ENCODE measurements around the gene TEKT3. TPM values are rescaled to one million over a fixed set of nuclear protein-coding genes. Genes with fewer than 3 reads are reported as not detected.

TEKT3 gene
- total RNA-seq, 1 experiment from 2014 or later, result not detected

GRCh38 chr17:15361592-15361991 is 20.2 kb upstream of the TEKT3 start:
- no peak for DNase-seq
- H3K4me3 ChIP-seq, result no peak overlapping the region
- H3K36me3 ChIP-seq, result no peaks in the 10 kb centered on the region
- H3K9me3 ChIP-seq, result no peaks in the 10 kb centered on the region
- H3K27me3 ChIP-seq, result no peaks in the 10 kb centered on the region

GRCh38 chr17:15361151-15361550 is 19.8 kb upstream of the TEKT3 start:
- no peak for DNase-seq
- Histone ChIP-seq H3K4me3 (no peak overlapping the region), H3K36me3 (no peaks in the 10 kb centered on the region), H3K27me3 (no peaks in the 10 kb centered on the region), H3K9me3 (no peaks in the 10 kb centered on the region)

DNA sequence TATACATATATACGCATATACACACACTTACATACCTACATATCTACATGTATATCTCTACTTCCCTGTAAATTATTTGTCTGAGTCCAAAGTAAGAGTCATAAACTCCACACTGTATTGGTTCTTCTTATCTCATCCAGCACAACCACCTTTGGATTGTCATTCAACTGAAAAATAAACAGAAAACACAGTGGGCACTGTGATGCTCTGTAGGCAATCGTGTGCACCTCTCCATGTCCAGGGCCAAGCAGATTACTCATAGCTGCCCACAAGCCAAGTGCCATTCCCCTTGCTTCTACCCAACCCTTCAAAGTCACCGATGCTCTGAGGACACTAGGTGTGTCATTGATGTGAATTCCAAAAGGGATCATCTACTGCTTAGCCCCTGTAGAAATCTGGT is 12.9 kb upstream of the TEKT3 start:
- Histone ChIP-seq H3K9me3 (no peaks in the 10 kb centered on the region), H3K27me3 (no peaks in the 10 kb centered on the region), H3K4me3 (no peak overlapping the region), H3K36me3 (no peaks in the 10 kb centered on the region)
- no peak for DNase-seq

DNA sequence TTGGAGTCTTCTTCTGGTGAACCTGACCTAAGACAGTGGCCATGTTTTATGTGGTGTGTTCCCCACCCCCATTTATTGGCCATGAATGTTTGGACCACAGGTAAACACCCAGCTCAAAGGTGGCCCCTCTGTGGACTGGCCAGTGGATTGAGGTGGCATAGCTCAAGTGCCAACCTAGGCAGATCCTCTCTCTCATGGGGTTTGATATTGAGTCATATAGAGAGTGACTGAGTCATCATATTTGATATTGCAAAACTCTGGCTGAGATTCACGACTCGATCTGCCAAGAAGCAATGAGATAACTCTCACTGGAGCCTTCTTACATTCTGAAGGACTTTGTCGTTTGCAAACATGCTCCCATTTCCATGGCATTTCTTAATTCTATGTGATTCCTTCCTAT is 10.5 kb upstream of the TEKT3 start:
- no peaks in the 10 kb centered on the region for H3K36me3 ChIP-seq

GRCh38 chr17:15351478-15351840 is 10.1 kb upstream of the TEKT3 start:
- no peaks in the 10 kb centered on the region for H3K9me3 ChIP-seq
- no peak overlapping the region for H3K4me3 ChIP-seq
- no peaks in the 10 kb centered on the region for H3K27me3 ChIP-seq
- no peaks in the 10 kb centered on the region for H3K36me3 ChIP-seq
- DNase-seq, result no peak

More for the DNA sequence above, 10.5 kb upstream of the TEKT3 start:
- DNase-seq, result peak; percentile 46
- Histone ChIP-seq H3K27me3 (no peaks in the 10 kb centered on the region), H3K4me3 (no peak overlapping the region), H3K9me3 (no peaks in the 10 kb centered on the region)

DNA sequence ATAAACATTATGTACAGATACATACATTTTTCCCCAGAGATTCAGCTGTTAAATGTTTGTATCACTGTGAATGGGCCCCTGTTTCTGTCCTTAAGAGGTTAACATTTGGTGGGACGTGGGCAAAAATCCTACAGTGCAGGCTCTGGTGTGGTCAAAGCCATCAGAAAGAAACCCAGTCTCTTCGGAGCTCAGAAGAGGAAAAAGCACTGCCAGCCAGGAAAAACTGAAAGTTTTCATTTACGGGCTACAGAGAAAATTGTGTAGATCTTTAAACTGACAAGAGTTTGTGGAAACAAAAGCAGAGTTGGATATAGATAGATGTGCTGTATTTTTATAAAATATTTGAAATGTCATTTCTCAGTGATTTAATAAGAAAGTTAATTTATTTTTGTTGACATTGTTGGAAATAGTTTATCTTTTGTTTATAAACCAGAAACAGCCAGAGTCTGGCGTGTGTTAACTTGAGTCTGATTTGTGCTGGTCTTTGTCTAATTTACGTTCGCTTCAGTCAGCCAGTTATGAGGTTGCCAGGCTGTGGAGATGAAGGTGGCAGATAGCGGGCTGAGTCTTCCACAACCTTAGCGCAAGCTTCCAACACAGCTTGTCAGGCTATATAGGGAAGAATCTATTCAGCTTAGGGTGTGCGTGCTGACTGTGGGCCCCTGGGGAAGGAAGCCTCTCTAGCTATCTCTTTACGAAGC is 9.5 kb upstream of the TEKT3 start:
- peak; percentile 4 for DNase-seq
- no peaks in the 10 kb centered on the region for H3K9me3 ChIP-seq

DNA sequence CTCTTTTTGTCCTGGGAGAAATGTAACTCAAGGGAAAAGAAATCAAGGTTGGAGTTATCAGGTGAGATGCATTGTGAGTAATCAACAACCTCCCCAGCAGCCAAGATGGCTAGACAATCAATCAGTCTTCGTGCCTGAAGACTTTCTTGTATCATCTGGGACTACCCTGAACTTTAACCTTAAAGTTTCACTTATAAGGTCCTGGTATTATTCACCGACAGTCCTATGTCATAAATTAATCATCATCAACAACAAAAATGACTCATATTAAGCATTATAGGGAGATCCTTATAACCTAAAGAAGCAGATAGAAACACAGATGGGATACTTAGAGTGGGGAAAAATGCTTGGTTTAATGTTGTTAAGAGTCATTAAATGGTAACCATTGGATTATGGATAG is 7.7 kb upstream of the TEKT3 start:
- no peak overlapping the region for H3K4me3 ChIP-seq
- no peak for DNase-seq

More for the DNA sequence above, 9.5 kb upstream of the TEKT3 start:
- Histone ChIP-seq H3K27me3 (no peaks in the 10 kb centered on the region), H3K36me3 (no peaks in the 10 kb centered on the region), H3K4me3 (no peak overlapping the region)

GRCh38 chr17:15348021-15348420 is 6.6 kb upstream of the TEKT3 start:
- Histone ChIP-seq H3K27me3 (no peaks in the 10 kb centered on the region), H3K36me3 (no peaks in the 10 kb centered on the region), H3K9me3 (no peaks in the 10 kb centered on the region), H3K4me3 (no peak overlapping the region)
- DNase-seq, result peak; percentile 37

More for the DNA sequence above, 7.7 kb upstream of the TEKT3 start:
- H3K36me3 ChIP-seq, result no peaks in the 10 kb centered on the region
- no peaks in the 10 kb centered on the region for H3K9me3 ChIP-seq
- H3K27me3 ChIP-seq, result no peaks in the 10 kb centered on the region

DNA sequence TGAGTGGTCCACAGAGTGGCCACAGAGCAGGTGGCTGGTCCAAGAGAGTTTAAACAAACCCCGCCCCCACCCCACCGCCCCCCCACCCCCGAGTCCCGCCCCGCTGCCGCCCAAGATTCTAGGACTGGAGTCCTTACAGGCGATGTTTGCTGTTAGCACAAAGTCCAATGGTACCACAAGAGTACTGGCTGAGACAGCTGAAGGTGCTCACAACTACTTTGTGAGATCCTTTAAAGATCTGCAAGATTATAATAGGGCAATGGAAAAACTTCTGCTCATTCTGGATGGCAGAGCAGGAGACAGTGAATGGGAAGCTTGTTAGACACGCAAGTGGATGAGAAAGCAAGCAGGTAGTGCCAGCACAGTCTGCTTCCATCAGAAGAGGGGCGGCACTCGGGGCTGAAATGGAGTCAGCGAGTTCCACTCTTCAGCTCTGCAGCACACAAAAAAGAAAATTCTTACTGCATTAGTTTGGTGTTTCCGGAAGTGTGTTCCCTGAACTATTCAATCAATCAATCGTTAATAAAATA is 4.7 kb upstream of the TEKT3 start:
- Histone ChIP-seq H3K9me3 (no peaks in the 10 kb centered on the region), H3K27me3 (no peaks in the 10 kb centered on the region)
- DNase-seq, result no peak

GRCh38 chr17:15343749-15344148 is 2.4 kb upstream of the TEKT3 start:
- no peak for DNase-seq
- no peak overlapping the region for H3K4me3 ChIP-seq
- no peaks in the 10 kb centered on the region; the same call in 1 of the 2 replicates for H3K27me3 ChIP-seq
- no peaks in the 10 kb centered on the region for H3K9me3 ChIP-seq
- no peaks in the 10 kb centered on the region for H3K36me3 ChIP-seq

More for the DNA sequence above, 4.7 kb upstream of the TEKT3 start:
- Histone ChIP-seq H3K36me3 (no peaks in the 10 kb centered on the region), H3K4me3 (no peak overlapping the region)

- Histone ChIP-seq H3K4me3 (no peak overlapping the region), H3K36me3 (no peaks in the 10 kb centered on the region), H3K9me3 (no peaks in the 10 kb centered on the region), H3K27me3 (no peaks in the 10 kb centered on the region; the same call in 1 of the 2 replicates)
- peak; percentile 23 for DNase-seq
These were observed 1.1 kb upstream of the TEKT3 start for GRCh38 chr17:15342460-15342859.

- Histone ChIP-seq H3K36me3 (no peaks in the 10 kb centered on the region), H3K4me3 (no peak overlapping the region; the same call in 1 of the 2 replicates), H3K9me3 (no peaks in the 10 kb centered on the region), H3K27me3 (no peaks in the 10 kb centered on the region; the same call in 1 of the 2 replicates)
- DNase-seq, result no peak
These were observed 569 bp upstream of the TEKT3 start for GRCh38 chr17:15341966-15342365.

DNA sequence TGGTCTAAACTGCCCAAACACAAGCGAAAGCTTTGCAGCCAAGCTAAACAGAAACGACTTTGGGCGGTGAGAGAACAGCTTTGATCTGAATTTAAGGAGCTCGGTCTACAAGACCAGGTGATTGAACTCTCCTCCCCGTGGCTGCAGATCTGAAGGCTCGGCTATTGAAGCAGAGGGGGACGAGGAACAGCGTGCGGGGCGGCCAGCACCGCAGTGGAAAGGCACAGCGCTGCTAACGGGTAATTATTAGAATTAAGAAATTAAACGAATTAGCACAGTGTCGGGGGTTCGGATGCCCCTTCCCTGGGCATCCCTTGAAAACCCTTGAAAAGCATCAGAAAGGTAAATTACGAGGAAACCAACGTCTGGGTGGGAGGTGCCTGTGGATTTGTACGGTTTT is 431 bp downstream of the TEKT3 start:
- peak overlapping the region; percentile 25 for H3K4me3 ChIP-seq
- H3K9me3 ChIP-seq, result no peaks in the 10 kb centered on the region
- no peaks in the 10 kb centered on the region for H3K36me3 ChIP-seq
- DNase-seq, result no peak
- no peaks in the 10 kb centered on the region; the same call in 1 of the 2 replicates for H3K27me3 ChIP-seq

- Histone ChIP-seq H3K27me3 (no peaks in the 10 kb centered on the region), H3K9me3 (no peaks in the 10 kb centered on the region), H3K36me3 (no peaks in the 10 kb centered on the region), H3K4me3 (no peak overlapping the region)
- DNase-seq, result no peak
These were observed 6.0 kb downstream of the TEKT3 start for GRCh38 chr17:15335446-15335845.

DNA sequence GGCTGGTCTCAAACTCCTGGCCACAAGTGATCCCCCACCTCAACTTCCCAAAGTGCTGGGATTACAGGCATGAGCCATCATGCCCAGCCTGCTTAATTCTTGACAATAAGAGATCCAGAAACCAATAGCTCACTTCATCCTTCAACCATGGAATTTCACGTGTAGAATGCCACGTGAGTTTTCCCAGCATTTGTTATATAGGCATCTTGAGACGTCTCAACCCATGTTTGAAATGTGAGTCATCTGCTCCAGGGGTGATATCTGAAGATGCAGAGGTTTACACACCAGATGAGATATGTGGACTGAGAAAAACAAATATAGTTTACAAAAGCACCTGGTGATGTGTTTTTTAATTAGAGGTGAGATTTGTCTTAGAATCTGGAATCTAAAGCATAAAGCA is 7.1 kb downstream of the TEKT3 start:
- Histone ChIP-seq H3K9me3 (no peaks in the 10 kb centered on the region), H3K4me3 (no peak overlapping the region), H3K36me3 (no peaks in the 10 kb centered on the region), H3K27me3 (no peaks in the 10 kb centered on the region)
- no peak for DNase-seq

- DNase-seq, result no peak
- H3K36me3 ChIP-seq, result no peaks in the 10 kb centered on the region
- H3K27me3 ChIP-seq, result no peaks in the 10 kb centered on the region; the same call in 1 of the 2 replicates
- H3K4me3 ChIP-seq, result no peak overlapping the region
- H3K9me3 ChIP-seq, result no peaks in the 10 kb centered on the region
These were observed 9.1 kb downstream of the TEKT3 start for GRCh38 chr17:15332338-15332737.

DNA sequence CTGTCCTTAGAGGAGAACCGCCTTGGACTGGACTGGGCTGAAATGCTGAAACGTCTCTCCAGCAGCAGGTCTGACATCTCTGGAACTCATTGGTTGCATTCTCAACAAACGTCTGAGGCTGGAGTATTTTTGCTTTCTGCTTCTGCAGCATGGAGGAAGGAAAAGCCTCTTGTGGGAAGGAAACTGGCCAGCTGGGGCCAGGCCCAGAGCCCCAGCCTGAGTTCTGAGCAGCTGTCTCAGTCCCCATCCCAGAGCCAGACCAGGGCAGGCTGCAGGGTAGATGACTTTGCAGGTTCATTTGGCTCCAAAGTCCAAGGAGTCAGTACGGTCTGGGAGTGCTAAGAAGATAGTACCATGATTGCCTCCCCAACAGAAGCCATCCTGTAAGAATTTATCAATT is 18.3 kb downstream of the TEKT3 start:
- Histone ChIP-seq H3K9me3 (no peaks in the 10 kb centered on the region), H3K4me3 (no peak overlapping the region), H3K36me3 (no peaks in the 10 kb centered on the region), H3K27me3 (no peaks in the 10 kb centered on the region; the same call in 1 of the 2 replicates)
- no peak for DNase-seq

GRCh38 chr17:15321556-15322251 is 19.7 kb downstream of the TEKT3 start:
- Histone ChIP-seq H3K36me3 (no peaks in the 10 kb centered on the region), H3K9me3 (no peaks in the 10 kb centered on the region), H3K4me3 (no peak overlapping the region), H3K27me3 (no peaks in the 10 kb centered on the region)
- no peak for DNase-seq
